Skeletal muscle satellite cell (primary cell): ENCODE measurements around the gene PSMB2.

ENCODE experiments used
- H3K27me3 ChIP-seq: 2 replicates; pipeline ENCODE4 v1.7.0; 2013; ENCODE audit warnings: low read length; ENCODE audit not compliant: control insufficient read depth, insufficient read depth
- H3K36me3 ChIP-seq: 2 replicates; pipeline ENCODE4 v1.7.0; 2013; ENCODE audit warnings: mild to moderate bottlenecking, control low read depth, low read length; ENCODE audit not compliant: insufficient read depth
- H3K4me1 ChIP-seq: 2 replicates; pipeline ENCODE4 v1.7.0; 2013; ENCODE audit warnings: low read length; ENCODE audit not compliant: control insufficient read depth, insufficient read depth
- H3K4me2 ChIP-seq: 2 replicates; pipeline ENCODE4 v1.7.0; 2013; ENCODE audit warnings: mild to moderate bottlenecking, low read length
- H3K4me3 ChIP-seq: 2 replicates; pipeline ENCODE4 v1.7.0; 2013; ENCODE audit warnings: low read length
- H3K9ac ChIP-seq: 2 replicates; pipeline ENCODE4 v1.7.0; 2013; ENCODE audit warnings: mild to moderate bottlenecking, low read depth, low read length, moderate library complexity
- H3K9me3 ChIP-seq: replicated peaks from 2 replicates; pipeline ENCODE4 v1.7.0; 2013; ENCODE audit warnings: mild to moderate bottlenecking, control low read depth, low read length

The PSMB2 gene

GRCh38 chr1:35558374-35559316 is 82.7 kb downstream of the PSMB2 start:
- H3K4me1 ChIP-seq, result peaks cover 52% of the 10 kb centered on the region

GRCh38 chr1:35557611-35558373 is 83.5 kb downstream of the PSMB2 start, which contains the start of gene NCDN:
NCDN (plus strand) TSS chr1:35557799; CDS start chr1:35558191, 392 bp downstream.
- H3K4me1 ChIP-seq, result peaks cover 52% of the 10 kb centered on the region

More at GRCh38 chr1:35558374-35559316, 82.7 kb downstream of the PSMB2 start:
- peak overlapping the region; percentile 96 for H3K4me2 ChIP-seq
- no peaks in the 10 kb centered on the region for H3K9me3 ChIP-seq
- peak overlapping the region; percentile 79 for H3K4me3 ChIP-seq
- H3K9ac ChIP-seq, result peak overlapping the region; percentile 90
- no peaks in the 10 kb centered on the region for H3K27me3 ChIP-seq
- H3K36me3 ChIP-seq, result peaks cover 34% of the 10 kb centered on the region

GRCh38 chr1:35557118-35557610 is 84.2 kb downstream of the PSMB2 start, which contains the start of gene KIAA0319L:
KIAA0319L (minus strand) TSS chr1:35557403; CDS start chr1:35554491, 2,912 bp downstream.
- Histone ChIP-seq H3K9ac (peak within 1 kb of the TSS; percentile 90), H3K4me3 (peak within 1 kb of the TSS; percentile 79), H3K36me3 (peaks cover 33% of the 10 kb centered on the region), H3K4me2 (peak within 1 kb of the TSS; percentile 96), H3K27me3 (no peaks in the 10 kb centered on the region), H3K9me3 (no peaks in the 10 kb centered on the region), H3K4me1 (peaks cover 52% of the 10 kb centered on the region)

More at GRCh38 chr1:35557611-35558373, 83.5 kb downstream of the PSMB2 start, which contains the start of gene NCDN:
- H3K4me2 ChIP-seq, result peak within 1 kb of the TSS; percentile 96
- H3K9me3 ChIP-seq, result no peaks in the 10 kb centered on the region
- H3K4me3 ChIP-seq, result peak within 1 kb of the TSS; percentile 79
- H3K36me3 ChIP-seq, result peaks cover 34% of the 10 kb centered on the region
- peak within 1 kb of the TSS; percentile 90 for H3K9ac ChIP-seq
- no peaks in the 10 kb centered on the region for H3K27me3 ChIP-seq

- Histone ChIP-seq H3K36me3 (peaks cover 28% of the 10 kb centered on the region), H3K9me3 (no peaks in the 10 kb centered on the region), H3K4me1 (peaks cover 52% of the 10 kb centered on the region), H3K9ac (peak overlapping the region; percentile 90), H3K27me3 (no peaks in the 10 kb centered on the region), H3K4me3 (peak overlapping the region; percentile 79), H3K4me2 (peak overlapping the region; percentile 96)
Measured at GRCh38 chr1:35556484-35557117, 84.7 kb downstream of the PSMB2 start.

- peak overlapping the region; percentile 90 for H3K9ac ChIP-seq
Measured at GRCh38 chr1:35555601-35556477, 85.5 kb downstream of the PSMB2 start.

GRCh38 chr1:35555212-35555584 is 86.1 kb downstream of the PSMB2 start:
- Histone ChIP-seq H3K4me3 (peak overlapping the region; percentile 37), H3K36me3 (peaks cover 19% of the 10 kb centered on the region), H3K9me3 (no peaks in the 10 kb centered on the region), H3K27me3 (no peaks in the 10 kb centered on the region), H3K4me2 (peak overlapping the region; percentile 96), H3K9ac (peak overlapping the region; percentile 21), H3K4me1 (peaks cover 39% of the 10 kb centered on the region)

More at GRCh38 chr1:35555601-35556477, 85.5 kb downstream of the PSMB2 start:
- H3K4me1 ChIP-seq, result peaks cover 45% of the 10 kb centered on the region
- peak overlapping the region; percentile 96 for H3K4me2 ChIP-seq
- H3K27me3 ChIP-seq, result no peaks in the 10 kb centered on the region
- peak overlapping the region; percentile 79 for H3K4me3 ChIP-seq
- no peaks in the 10 kb centered on the region for H3K9me3 ChIP-seq
- peaks cover 21% of the 10 kb centered on the region for H3K36me3 ChIP-seq

GRCh38 chr1:35554266-35555211 is 86.8 kb downstream of the PSMB2 start:
- Histone ChIP-seq H3K4me2 (peak overlapping the region; percentile 96), H3K4me1 (peaks cover 32% of the 10 kb centered on the region), H3K27me3 (no peaks in the 10 kb centered on the region), H3K4me3 (peak overlapping the region; percentile 37), H3K9me3 (no peaks in the 10 kb centered on the region), H3K9ac (peak overlapping the region; percentile 21), H3K36me3 (peaks cover 19% of the 10 kb centered on the region)

- no peaks in the 10 kb centered on the region for H3K9me3 ChIP-seq
- H3K9ac ChIP-seq, result no peak overlapping the region
- no peaks in the 10 kb centered on the region for H3K27me3 ChIP-seq
- no peak overlapping the region for H3K4me3 ChIP-seq
- peaks cover 20% of the 10 kb centered on the region for H3K36me3 ChIP-seq
- H3K4me2 ChIP-seq, result no peak overlapping the region
- H3K4me1 ChIP-seq, result peaks cover 26% of the 10 kb centered on the region
Measured at GRCh38 chr1:35553851-35554250, 87.5 kb downstream of the PSMB2 start.
